Sigmoid colon (tissue), 7 donors: Measurements from ENCODE around the gene KCNJ4. TPM values are rescaled to one million over a fixed set of nuclear protein-coding genes. Genes with fewer than 3 reads are reported as not detected.
A peak's percentile ranks its signal among the peaks of the same experiment; 100 is the strongest.
"Not testable (repeated sequence)": the region's sequence is repeated elsewhere in the genome, so short reads cannot be mapped to it uniquely, and the experiment has no call there.

Source experiments
- DNase-seq: peaks from one replicate; pipeline ENCODE4 v3.0.0-alpha.2; 2019
- H3K27ac ChIP-seq, 4 donors: fragments of 200-600 bp; sonication (generic); one replicate each; pipeline ENCODE4 v1.5.1; 2016 to 2019; ENCODE audit warnings: mild to moderate bottlenecking in 1 of 4
- H3K27me3 ChIP-seq, 3 donors: fragments of 200-600 bp; sonication (generic); one replicate each; pipeline ENCODE4 v1.5.1; 2019; ENCODE audit warnings: mild to moderate bottlenecking in 1 of 3
- H3K36me3 ChIP-seq, 4 donors: fragments of 200-600 bp; sonication (generic); one replicate each; pipeline ENCODE4 v1.5.1; 2016 to 2019
- H3K4me1 ChIP-seq, 4 donors: fragments of 200-600 bp; sonication (generic); one replicate each; pipeline ENCODE4 v1.5.1; 2017 to 2019
- H3K4me3 ChIP-seq, 4 donors: fragments of 200-600 bp; sonication (generic); one replicate each; pipeline ENCODE4 v1.5.1; 2017 to 2019; ENCODE audit warnings: mild to moderate bottlenecking in 2 of 4, moderate library complexity in 1 of 4
- H3K9me3 ChIP-seq, 4 donors: fragments of 200-600 bp in 3 of 4; sonication (generic) in 3 of 4; one replicate each; pipeline versions ENCODE4 v1.5.1 to v1.6.1; 2013 to 2019
- EP300 ChIP-seq, 4 donors: sonication (generic); formaldehyde crosslinking; IDR thresholded peaks; one replicate each; pipeline ENCODE4 v1.6.1; 2017; ENCODE audit warnings: antibody characterized with exemption in 4 of 4
- POLR2A ChIP-seq, 2 donors: fragments of 450-650 bp; IDR thresholded peaks; one replicate each; pipeline ENCODE4 v1.6.1; 2016; ENCODE audit warnings: antibody characterized with exemption in 2 of 2, mild to moderate bottlenecking in 2 of 2, moderate library complexity in 2 of 2
- POLR2AphosphoS5 ChIP-seq, 4 donors: sonication (generic); formaldehyde crosslinking; IDR thresholded peaks; one replicate each; pipeline ENCODE4 v1.6.1; 2017; ENCODE audit warnings: antibody characterized with exemption in 4 of 4
- WGBS, 2 donors: extraction: QIAGEN DNeasy Blood & Tissue Kit; methylation state at CpG; one replicate each; pipeline ENCODE4 v1.1.7; 2013; 5-methylcytosine and 5-hydroxymethylcytosine counted together
- intact Hi-C: fragments of 100-400 bp; cut with DNase I; formaldehyde crosslinking; loops from one replicate; pipeline ENCODE4 v1.15.1; 2023
- polyA plus RNA-seq, 3 donors: library from polyadenylated mRNA; stranded (reverse); fragments of 200-250 nt; gene quantifications; one replicate each; pipeline ENCODE4 v1.2.3, GENCODE V29; 2013
- total RNA-seq, 4 donors: library from RNA; depleted of rRNA; stranded (reverse); fragments of >200 nt; gene quantifications; one replicate each; pipeline ENCODE4 v1.1.0, GENCODE V29; 2016
- TF ChIP-seq, protein P1 (sequence below), 4 experiments: fragments of 450-650 bp in 3 of 4; fragments of 200-600 bp in 1 of 4; IDR thresholded peaks; one replicate each; pipeline ENCODE4 v1.5.1; 2016 to 2019; ENCODE audit warnings: antibody characterized with exemption in 4 of 4, mild to moderate bottlenecking in 3 of 4, moderate library complexity in 2 of 4
- donor health status: healthy with polysubstance abuse.
- donor health status: Bipolar disorder and iron deficiency.
- donor health status: healthy.

KCNJ4 gene
- total and polyA plus RNA-seq, 7 donors: 0.03 TPM; not detected in 6

DNA sequence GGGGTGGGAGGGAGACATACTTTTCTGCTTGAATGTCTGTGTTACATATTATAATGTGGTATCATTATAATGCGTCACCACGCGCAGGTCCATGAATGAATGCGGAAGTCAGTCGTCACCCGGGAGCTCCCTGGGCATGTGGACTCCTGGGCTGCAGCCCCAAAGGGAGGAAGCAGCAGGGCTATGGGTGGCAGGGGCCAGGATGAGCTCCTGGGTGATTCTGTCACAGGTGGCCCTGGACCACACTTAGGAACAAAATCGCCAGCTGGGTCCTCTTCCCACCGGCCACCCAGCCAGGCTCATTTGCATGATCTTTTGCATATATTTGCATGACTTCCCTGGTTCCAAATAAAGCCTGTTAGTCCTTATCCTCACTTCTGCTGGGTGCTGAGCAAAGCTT is 51.2 kb downstream of the KCNJ4 start:
- intact Hi-C loops: no loop called here
- WGBS, 2 donors: 86 to 87% methylated on average over 8 of the region's 8 CpGs
- peaks cover 0 to 6% (median 0%) of the 10 kb centered on the region in 4 donors for H3K4me1 ChIP-seq
- no peaks in the 10 kb centered on the region for H3K36me3 ChIP-seq
- H3K9me3 ChIP-seq: no peaks in the 10 kb centered on the region
- TF ChIP-seq POLR2AphosphoS5 (IDR thresholded peaks at IDR 0.05) (no peak), EP300 (IDR thresholded peaks at IDR 0.05) (no peak), POLR2A (IDR thresholded peaks at IDR 0.05) (no peak)
- TF ChIP-seq, protein P1, sequence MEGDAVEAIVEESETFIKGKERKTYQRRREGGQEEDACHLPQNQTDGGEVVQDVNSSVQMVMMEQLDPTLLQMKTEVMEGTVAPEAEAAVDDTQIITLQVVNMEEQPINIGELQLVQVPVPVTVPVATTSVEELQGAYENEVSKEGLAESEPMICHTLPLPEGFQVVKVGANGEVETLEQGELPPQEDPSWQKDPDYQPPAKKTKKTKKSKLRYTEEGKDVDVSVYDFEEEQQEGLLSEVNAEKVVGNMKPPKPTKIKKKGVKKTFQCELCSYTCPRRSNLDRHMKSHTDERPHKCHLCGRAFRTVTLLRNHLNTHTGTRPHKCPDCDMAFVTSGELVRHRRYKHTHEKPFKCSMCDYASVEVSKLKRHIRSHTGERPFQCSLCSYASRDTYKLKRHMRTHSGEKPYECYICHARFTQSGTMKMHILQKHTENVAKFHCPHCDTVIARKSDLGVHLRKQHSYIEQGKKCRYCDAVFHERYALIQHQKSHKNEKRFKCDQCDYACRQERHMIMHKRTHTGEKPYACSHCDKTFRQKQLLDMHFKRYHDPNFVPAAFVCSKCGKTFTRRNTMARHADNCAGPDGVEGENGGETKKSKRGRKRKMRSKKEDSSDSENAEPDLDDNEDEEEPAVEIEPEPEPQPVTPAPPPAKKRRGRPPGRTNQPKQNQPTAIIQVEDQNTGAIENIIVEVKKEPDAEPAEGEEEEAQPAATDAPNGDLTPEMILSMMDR (IDR thresholded peaks at IDR 0.05): no peak
- no peaks in the 10 kb centered on the region for H3K27me3 ChIP-seq
- no peak overlapping the region for H3K27ac ChIP-seq
- DNase-seq: no peak
- no peak overlapping the region for H3K4me3 ChIP-seq

DNA sequence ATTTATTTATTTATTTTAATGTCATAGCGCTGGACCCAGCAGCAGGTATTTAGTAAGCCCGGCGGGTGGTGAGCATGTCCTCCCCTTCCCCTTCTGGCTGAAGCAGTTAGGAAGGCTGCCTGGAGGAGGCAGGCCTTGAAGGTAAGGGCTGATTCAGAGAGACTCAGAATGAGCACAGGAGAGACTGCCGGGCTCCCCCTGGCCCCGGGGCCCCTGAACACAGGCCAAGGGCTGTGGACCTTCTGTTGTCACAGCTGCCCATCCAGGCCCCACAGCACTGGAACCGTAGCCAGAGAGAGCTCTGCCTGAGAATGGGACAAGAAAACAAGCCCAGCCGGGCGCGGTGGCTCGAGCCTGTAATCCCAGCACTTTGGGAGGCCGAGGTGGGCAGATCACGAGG is 52.8 kb downstream of the KCNJ4 start:
- DNase-seq: no peak
- Histone ChIP-seq H3K36me3 (no peaks in the 10 kb centered on the region), H3K4me1 (peaks cover 0 to 8% (median 3%) of the 10 kb centered on the region in 4 donors), H3K9me3 (no peaks in the 10 kb centered on the region), H3K27me3 (no peaks in the 10 kb centered on the region), H3K27ac (no peak overlapping the region), H3K4me3 (no peak overlapping the region)
- intact Hi-C loops: no loop called here
- TF ChIP-seq POLR2A (IDR thresholded peaks at IDR 0.05) (no peak), EP300 (IDR thresholded peaks at IDR 0.05) (no peak), POLR2AphosphoS5 (IDR thresholded peaks at IDR 0.05) (no peak)
- TF ChIP-seq, protein P1 (IDR thresholded peaks at IDR 0.05): no peak
- WGBS, 2 donors: 86 to 90% methylated on average over 12 of the region's 12 CpGs

DNA sequence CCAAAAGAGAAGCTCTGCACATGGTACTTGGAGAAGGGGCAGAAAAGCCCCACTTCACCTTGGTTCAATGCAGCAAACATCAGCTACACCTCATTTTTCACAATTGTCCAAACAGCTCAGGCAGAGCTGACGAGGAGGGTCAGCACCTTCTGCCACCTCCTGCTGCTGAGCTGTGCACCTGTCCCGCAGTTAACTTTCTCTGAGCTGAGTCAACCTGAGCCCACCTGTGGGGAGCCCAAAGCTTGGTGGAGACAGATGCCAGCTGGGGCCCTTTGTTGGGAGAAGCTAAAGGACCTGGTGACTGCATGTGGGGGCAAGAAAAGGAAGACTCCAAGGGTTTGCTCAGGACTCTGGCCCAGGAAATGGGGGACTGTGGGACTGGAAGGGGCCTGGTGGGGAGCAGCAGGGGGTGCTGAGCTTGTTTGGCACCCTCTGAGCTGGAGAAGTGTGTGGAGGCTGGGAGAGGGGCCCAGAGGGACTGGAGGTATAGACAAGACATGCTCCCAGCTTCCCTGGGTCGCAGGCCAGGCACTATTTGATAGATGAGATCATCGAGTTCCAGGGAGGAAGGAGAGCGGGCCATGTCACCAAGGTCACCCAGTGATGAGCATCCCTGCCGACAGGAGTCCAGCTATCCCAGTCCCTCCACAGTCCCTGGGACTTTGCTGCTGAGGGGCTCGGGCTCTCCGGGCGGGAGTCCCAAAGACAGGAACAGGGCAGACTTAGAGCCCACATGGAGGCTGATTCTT is 53.5 kb downstream of the KCNJ4 start:
- WGBS, 2 donors: 84 to 93% methylated on average over 9 of the region's 9 CpGs
- H3K4me1 ChIP-seq: peaks cover 0 to 13% (median 10%) of the 10 kb centered on the region in 4 donors
- H3K4me3 ChIP-seq: no peak overlapping the region
- no peak overlapping the region for H3K27ac ChIP-seq
- TF ChIP-seq POLR2AphosphoS5 (IDR thresholded peaks at IDR 0.05) (no peak), POLR2A (IDR thresholded peaks at IDR 0.05) (no peak)
- intact Hi-C loops: loop anchor here (2.0 kb wide), 1 partner anchor 105 kb away; the partner anchor contains the start of gene DDX17
- no peaks in the 10 kb centered on the region for H3K27me3 ChIP-seq
- H3K9me3 ChIP-seq: no peaks in the 10 kb centered on the region
- no peaks in the 10 kb centered on the region for H3K36me3 ChIP-seq
- DNase-seq: no peak

GRCh38 chr22:38400256-38400655 is 54.7 kb downstream of the KCNJ4 start:
- H3K27ac ChIP-seq, H3K27me3 ChIP-seq, H3K36me3 ChIP-seq, H3K4me3 ChIP-seq, H3K9me3 ChIP-seq, DNase-seq: not testable (repeated sequence)
- peaks cover 0 to 25% (median 15%) of the 10 kb centered on the region in 4 donors for H3K4me1 ChIP-seq
- intact Hi-C loops: loop anchor here (2.0 kb wide), 1 partner anchor 107 kb away; the partner anchor contains the start of gene DDX17
- WGBS, 2 donors: 5 to 46% methylated on average over 1 to 2 of the region's 2 CpGs

DNA sequence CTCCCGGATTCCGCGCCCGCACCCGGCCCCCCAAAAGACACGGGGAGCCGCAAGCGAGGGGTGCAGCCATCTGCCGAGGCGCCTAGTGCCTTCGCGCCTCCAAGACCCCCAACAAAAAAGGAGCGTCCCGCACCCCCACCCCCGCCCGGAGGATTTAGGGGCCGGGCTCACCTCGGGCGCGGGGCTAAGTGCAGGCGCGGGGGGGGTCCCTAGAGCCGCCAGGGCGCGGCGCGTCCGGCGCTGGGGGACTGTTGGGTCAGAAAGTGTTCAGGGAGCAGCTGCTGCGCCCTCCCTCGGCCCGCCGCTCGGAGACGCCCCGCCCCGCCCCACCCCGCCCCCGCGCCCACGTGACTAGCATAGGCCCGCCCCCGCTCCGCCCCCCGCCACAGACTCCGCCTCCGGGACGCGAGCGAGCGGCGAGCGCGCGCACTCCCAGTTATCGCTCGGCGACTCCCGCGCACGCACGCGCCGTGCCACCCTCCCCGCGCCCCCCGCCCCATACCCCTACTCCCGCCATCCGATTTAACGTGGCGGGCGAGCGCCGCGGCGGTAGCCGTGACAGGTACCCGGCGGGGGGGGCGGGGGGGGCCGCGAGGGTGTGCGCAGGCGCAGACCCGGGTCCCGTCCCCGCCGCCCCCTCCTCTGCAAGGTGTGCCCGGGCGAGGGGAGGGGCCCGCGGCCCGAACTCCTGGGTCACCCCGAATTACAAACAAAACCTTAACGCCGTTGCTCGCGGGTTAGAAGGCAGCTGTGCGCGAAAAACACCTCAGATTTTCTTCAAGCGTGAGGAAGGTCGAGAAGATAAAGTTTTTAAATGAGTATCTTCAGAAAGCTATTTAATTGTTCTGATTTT is 56.2 kb downstream of the KCNJ4 start:
- peak; percentile 74 to 76 for TF ChIP-seq POLR2A (IDR thresholded peaks at IDR 0.05)
- TF ChIP-seq POLR2AphosphoS5 (IDR thresholded peaks at IDR 0.05): peak; percentile 68 to 90 (median 86)
- TF ChIP-seq EP300 (IDR thresholded peaks at IDR 0.05): no peak
- H3K4me1 ChIP-seq: peaks cover 0 to 25% (median 16%) of the 10 kb centered on the region in 4 donors
- WGBS, 2 donors: 1% methylated on average over 95 to 102 of the region's 102 CpGs
- intact Hi-C loops: loop anchor here (5.0 kb wide), 3 partner anchors 63 to 197 kb away; partner anchors contain the start of genes DMC1 and MAFF
- H3K36me3 ChIP-seq: no peaks in the 10 kb centered on the region
- no peaks in the 10 kb centered on the region for H3K9me3 ChIP-seq
- peak overlapping the region; percentile 91 to 96 (median 92) for H3K27ac ChIP-seq
- no peaks in the 10 kb centered on the region for H3K27me3 ChIP-seq
- H3K4me3 ChIP-seq: peak overlapping the region; percentile 59 to 95 (median 83)
- DNase-seq: peak; percentile 91

- WGBS, 2 donors: 1% methylated on average over 48 of the region's 48 CpGs
- not testable (repeated sequence) for DNase-seq, H3K27me3 ChIP-seq
Measured at GRCh38 chr22:38398181-38398608, 56.8 kb downstream of the KCNJ4 start.

More at GRCh38 chr22:38398181-38398608, 56.8 kb downstream of the KCNJ4 start:
- H3K9me3 ChIP-seq, H3K36me3 ChIP-seq: not testable (repeated sequence)
- peak overlapping the region; percentile 59 to 95 (median 83) for H3K4me3 ChIP-seq
- intact Hi-C loops: loop anchor here (5.0 kb wide), 3 partner anchors 64 to 196 kb away; partner anchors contain the start of genes DMC1 and MAFF
- H3K27ac ChIP-seq: peak overlapping the region; percentile 91 to 96 (median 92)
- peaks cover 0 to 25% (median 16%) of the 10 kb centered on the region in 4 donors for H3K4me1 ChIP-seq
